ENCODE measurements around the gene RCSD1.
A peak's percentile ranks its signal among the peaks of the same experiment; 100 is the strongest.

The RCSD1 gene

GRCh38 chr1:167618366-167618765, 11.7 kb upstream of the RCSD1 start:
- Histone ChIP-seq H3K4me3 (ENCODE audit: low read depth in 1 of 2, low read length in 2 of 2) (no peak overlapping the region; a peak in 1 of 4 replicates), H3K9me3 (ENCODE audit: insufficient read depth, low read length, severe bottlenecking) (peaks cover 11% of the 10 kb centered on the region), H3K4me1 (ENCODE audit: insufficient read depth, low read length) (peaks cover 84% of the 10 kb centered on the region), H4K20me1 (ENCODE audit: insufficient read depth, low read length) (no peaks in the 10 kb centered on the region), H3K27me3 (ENCODE audit: insufficient read depth, low read length, poor library complexity) (no peaks in the 10 kb centered on the region), H3K36me3 (ENCODE audit: insufficient read depth, low read length) (no peaks in the 10 kb centered on the region), H3K27ac (ENCODE audit: low read length) (peak overlapping the region; percentile 98), H2AFZ (ENCODE audit: low read depth, low read length) (no peak overlapping the region), H3K4me2 (ENCODE audit: insufficient read depth, low read length) (peak overlapping the region; percentile 58; the same call in 1 of the 2 replicates), H3K9ac (ENCODE audit: low read depth, low read length) (peak overlapping the region; percentile 62), H3K79me2 (ENCODE audit: insufficient read depth, low read length) (peaks cover 12% of the 10 kb centered on the region)
- TF ChIP-seq EZH2 (IDR thresholded peaks at IDR 0.05; ENCODE audit: borderline replicate concordance, low read depth, low read length, severe bottlenecking): no peak
- no peak for TF ChIP-seq CTCF (IDR thresholded peaks at IDR 0.05; ENCODE audit: borderline replicate concordance, extremely low read depth, low read length, poor library complexity, severe bottlenecking)
- DNase-seq: no peak
- no peak for ATAC-seq (ENCODE audit: insufficient read depth, low read depth)

GRCh38 chr1:167618789-167619188, 11.2 kb upstream of the RCSD1 start:
- H3K27me3 ChIP-seq (ENCODE audit: insufficient read depth, low read length, poor library complexity): no peaks in the 10 kb centered on the region
- peaks cover 11% of the 10 kb centered on the region for H3K9me3 ChIP-seq (ENCODE audit: insufficient read depth, low read length, severe bottlenecking)
- no peak overlapping the region for H2AFZ ChIP-seq (ENCODE audit: low read depth, low read length)
- peaks cover 12% of the 10 kb centered on the region for H3K79me2 ChIP-seq (ENCODE audit: insufficient read depth, low read length)
- H3K4me1 ChIP-seq (ENCODE audit: insufficient read depth, low read length): peaks cover 88% of the 10 kb centered on the region
- H3K36me3 ChIP-seq (ENCODE audit: insufficient read depth, low read length): no peaks in the 10 kb centered on the region
- DNase-seq (no peak), ATAC-seq (ENCODE audit: insufficient read depth, low read depth) (no peak)
- peak overlapping the region; percentile 62 for H3K9ac ChIP-seq (ENCODE audit: low read depth, low read length)
- H3K4me2 ChIP-seq (ENCODE audit: insufficient read depth, low read length): no peak overlapping the region; the same call in 1 of the 2 replicates
- no peak for TF ChIP-seq CTCF (IDR thresholded peaks at IDR 0.05; ENCODE audit: borderline replicate concordance, extremely low read depth, low read length, poor library complexity, severe bottlenecking)
- TF ChIP-seq EZH2 (IDR thresholded peaks at IDR 0.05; ENCODE audit: borderline replicate concordance, low read depth, low read length, severe bottlenecking): no peak
- H3K27ac ChIP-seq (ENCODE audit: low read length): peak overlapping the region; percentile 98
- H3K4me3 ChIP-seq (ENCODE audit: low read depth in 1 of 2, low read length in 2 of 2): no peak overlapping the region
- H4K20me1 ChIP-seq (ENCODE audit: insufficient read depth, low read length): no peaks in the 10 kb centered on the region

- Histone ChIP-seq H3K9me3 (ENCODE audit: insufficient read depth, low read length, severe bottlenecking) (peaks cover 6% of the 10 kb centered on the region), H3K79me2 (ENCODE audit: insufficient read depth, low read length) (peaks cover 7% of the 10 kb centered on the region), H3K27me3 (ENCODE audit: insufficient read depth, low read length, poor library complexity) (no peaks in the 10 kb centered on the region), H3K9ac (ENCODE audit: low read depth, low read length) (0 out of 2 replicates have a peak overlapping the region, but pooled peaks have one; percentile 31), H3K4me2 (ENCODE audit: insufficient read depth, low read length) (no peak overlapping the region), H3K36me3 (ENCODE audit: insufficient read depth, low read length) (no peaks in the 10 kb centered on the region), H4K20me1 (ENCODE audit: insufficient read depth, low read length) (no peaks in the 10 kb centered on the region), H3K27ac (ENCODE audit: low read length) (peak overlapping the region; percentile 98), H3K4me3 (ENCODE audit: low read depth in 1 of 2, low read length in 2 of 2) (no peak overlapping the region), H3K4me1 (ENCODE audit: insufficient read depth, low read length) (peaks cover 100% of the 10 kb centered on the region), H2AFZ (ENCODE audit: low read depth, low read length) (no peak overlapping the region)
- TF ChIP-seq EZH2 (IDR thresholded peaks at IDR 0.05; ENCODE audit: borderline replicate concordance, low read depth, low read length, severe bottlenecking) (no peak), CTCF (IDR thresholded peaks at IDR 0.05; ENCODE audit: borderline replicate concordance, extremely low read depth, low read length, poor library complexity, severe bottlenecking) (no peak)
- no peak for ATAC-seq (ENCODE audit: insufficient read depth, low read depth)
- no peak for DNase-seq
Measured at GRCh38 chr1:167620002-167620401, 10.0 kb upstream of the RCSD1 start.
